ENCODE data around the gene CPA1.

CPA1 gene

GRCh38 chr7:130356121-130356875, 24.0 kb upstream of the CPA1 start:
- DNase-seq (ENCODE audit: low spot score) = no peak

- peak; percentile 74 for DNase-seq (ENCODE audit: low spot score)
These were observed 23.2 kb upstream of the CPA1 start for GRCh38 chr7:130356876-130357611.

- no peak for DNase-seq (ENCODE audit: low spot score)
These were observed 21.8 kb upstream of the CPA1 start for GRCh38 chr7:130358471-130358870.

GRCh38 chr7:130359276-130359857, 20.9 kb upstream of the CPA1 start:
- no peak for DNase-seq (ENCODE audit: low spot score)

- DNase-seq (ENCODE audit: low spot score) = no peak
These were observed 19.8 kb upstream of the CPA1 start for GRCh38 chr7:130360518-130360917.

GRCh38 chr7:130361681-130362080, 18.6 kb upstream of the CPA1 start:
- DNase-seq (ENCODE audit: low spot score) = no peak

- DNase-seq (ENCODE audit: low spot score) = no peak
These were observed 18.0 kb upstream of the CPA1 start for GRCh38 chr7:130362251-130362816.

GRCh38 chr7:130363026-130363847, 17.1 kb upstream of the CPA1 start:
- DNase-seq (ENCODE audit: low spot score) = no peak

- DNase-seq (ENCODE audit: low spot score) = no peak
These were observed 15.8 kb upstream of the CPA1 start for GRCh38 chr7:130364451-130364850.

- DNase-seq (ENCODE audit: low spot score) = no peak
These were observed 15.2 kb upstream of the CPA1 start for GRCh38 chr7:130365088-130365487.

- no peak for DNase-seq (ENCODE audit: low spot score)
These were observed 14.5 kb upstream of the CPA1 start for GRCh38 chr7:130365511-130366441.

- DNase-seq (ENCODE audit: low spot score) = no peak
These were observed 13.7 kb upstream of the CPA1 start for GRCh38 chr7:130366564-130366963.

- no peak for DNase-seq (ENCODE audit: low spot score)
These were observed 13.1 kb upstream of the CPA1 start for GRCh38 chr7:130367088-130367755.

- DNase-seq (ENCODE audit: low spot score) = no peak
These were observed 12.2 kb upstream of the CPA1 start for GRCh38 chr7:130367836-130368746.

- no peak for DNase-seq (ENCODE audit: low spot score)
These were observed 11.1 kb upstream of the CPA1 start for GRCh38 chr7:130369110-130369711.

GRCh38 chr7:130369831-130370550, 10.3 kb upstream of the CPA1 start:
- no peak for DNase-seq (ENCODE audit: low spot score)

GRCh38 chr7:130371046-130371445, 9.2 kb upstream of the CPA1 start:
- no peak for DNase-seq (ENCODE audit: low spot score)

Measured in globus pallidus (tissue), 1 donor.